ENCODE results near the gene CHEK2.
"Not testable (repeated sequence)": the region's sequence is repeated elsewhere in the genome, so short reads cannot be mapped to it uniquely, and the experiment has no call there.

Gene CHEK2

GRCh38 chr22:28741785-28742561 is at the start of gene CHEK2, which contains the start of gene HSCB:
Gene CHEK2 (minus strand): TSS chr22:28741820. CDS start chr22:28734721, 7,099 bp downstream.
Gene HSCB (plus strand): TSS chr22:28742039. CDS start chr22:28742096, 57 bp downstream.
- peak; percentile 98 for DNase-seq

- no peak for DNase-seq
Measured at GRCh38 chr22:28791124-28791523, 49.5 kb upstream of the CHEK2 start.

GRCh38 chr22:28788601-28789000 is 47.0 kb upstream of the CHEK2 start:
- DNase-seq = no peak

- no peak for DNase-seq
Measured at GRCh38 chr22:28783786-28784671, 42.4 kb upstream of the CHEK2 start.

GRCh38 chr22:28780296-28780695 is 38.7 kb upstream of the CHEK2 start:
- DNase-seq = no peak

- DNase-seq = no peak
Measured at GRCh38 chr22:28779833-28780232, 38.2 kb upstream of the CHEK2 start.

- no peak for DNase-seq
Measured at GRCh38 chr22:28774378-28774777, 32.8 kb upstream of the CHEK2 start.

GRCh38 chr22:28773461-28773867 is 31.8 kb upstream of the CHEK2 start:
- DNase-seq = no peak

- peak; percentile 94 to 95 for DNase-seq
Measured at GRCh38 chr22:28772633-28773460, 31.2 kb upstream of the CHEK2 start, which contains the start of gene CCDC117. Gene CCDC117 (plus strand): TSS chr22:28772695. CDS start chr22:28772850, 155 bp downstream.

GRCh38 chr22:28771195-28771791 is 29.7 kb upstream of the CHEK2 start:
- DNase-seq = no peak

- DNase-seq = no peak
Measured at GRCh38 chr22:28769394-28770085, 27.9 kb upstream of the CHEK2 start.

- DNase-seq = peak in 1 of 2 donors; percentile 21
Measured at GRCh38 chr22:28768701-28769393, 27.2 kb upstream of the CHEK2 start.

- DNase-seq = no peak
Measured at GRCh38 chr22:28766628-28767027, 25.0 kb upstream of the CHEK2 start.

GRCh38 chr22:28762000-28762399 is 20.4 kb upstream of the CHEK2 start:
- DNase-seq = not testable (repeated sequence)

- DNase-seq = no peak
Measured at GRCh38 chr22:28761449-28761755, 19.8 kb upstream of the CHEK2 start.

- DNase-seq = no peak
Measured at GRCh38 chr22:28759861-28760560, 18.4 kb upstream of the CHEK2 start.

GRCh38 chr22:28754512-28754911 is 12.9 kb upstream of the CHEK2 start:
- not testable (repeated sequence) for DNase-seq

GRCh38 chr22:28750471-28750881 is 8.9 kb upstream of the CHEK2 start:
- DNase-seq = no peak

GRCh38 chr22:28743852-28744251 is 2.2 kb upstream of the CHEK2 start:
- DNase-seq = no peak

- no peak for DNase-seq
Measured at GRCh38 chr22:28742562-28742962, 942 bp upstream of the CHEK2 start.

All from CD4-positive, alpha-beta T cell treated with Interleukin-1 beta for 1 hour (primary cell).